Measurements from ENCODE around the gene COX20. TPM values are rescaled to one million over a fixed set of nuclear protein-coding genes. Genes with fewer than 3 reads are reported as not detected.

COX20 gene
- total RNA-seq, 4 donors from 2014 or later: 15.6 to 33.5 (median 28.2) TPM

DNA sequence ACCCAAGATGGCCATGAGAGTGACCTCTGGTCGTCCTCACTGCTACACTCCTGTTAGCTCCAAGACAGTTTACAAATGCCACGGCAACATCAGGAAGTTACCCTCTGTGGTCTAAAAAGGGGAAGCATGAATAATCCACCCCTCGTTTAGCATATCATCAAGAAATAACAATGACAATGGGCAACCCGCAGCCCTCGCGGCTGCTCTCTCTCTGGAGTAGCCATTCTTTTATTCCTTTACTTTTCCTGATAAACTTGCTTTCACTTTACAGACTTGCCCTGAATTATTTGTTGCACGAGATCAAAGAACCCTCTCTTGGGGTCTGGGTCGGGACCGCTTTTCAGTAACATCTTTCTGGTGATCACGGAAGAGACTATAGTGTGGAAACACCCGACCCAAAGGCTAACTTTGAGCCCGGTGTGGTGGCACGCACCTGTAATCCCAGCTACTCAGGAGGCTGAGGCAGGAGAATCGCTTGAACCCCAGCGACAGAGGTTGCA lies 19.8 kb upstream of the COX20 start:
- Histone ChIP-seq H3K4me1 (no peaks in the 10 kb centered on the region), H3K4me3 (peak overlapping the region in 2 of 4 donors; percentile 15 to 22), H3K27ac (peak overlapping the region in 1 of 4 donors; percentile 38), H3K9me3 (no peaks in the 10 kb centered on the region), H3K36me3 (no peaks in the 10 kb centered on the region), H3K27me3 (no peaks in the 10 kb centered on the region)
- TF ChIP-seq POLR2A (IDR thresholded peaks at IDR 0.05): no peak
- TF ChIP-seq, protein P1, sequence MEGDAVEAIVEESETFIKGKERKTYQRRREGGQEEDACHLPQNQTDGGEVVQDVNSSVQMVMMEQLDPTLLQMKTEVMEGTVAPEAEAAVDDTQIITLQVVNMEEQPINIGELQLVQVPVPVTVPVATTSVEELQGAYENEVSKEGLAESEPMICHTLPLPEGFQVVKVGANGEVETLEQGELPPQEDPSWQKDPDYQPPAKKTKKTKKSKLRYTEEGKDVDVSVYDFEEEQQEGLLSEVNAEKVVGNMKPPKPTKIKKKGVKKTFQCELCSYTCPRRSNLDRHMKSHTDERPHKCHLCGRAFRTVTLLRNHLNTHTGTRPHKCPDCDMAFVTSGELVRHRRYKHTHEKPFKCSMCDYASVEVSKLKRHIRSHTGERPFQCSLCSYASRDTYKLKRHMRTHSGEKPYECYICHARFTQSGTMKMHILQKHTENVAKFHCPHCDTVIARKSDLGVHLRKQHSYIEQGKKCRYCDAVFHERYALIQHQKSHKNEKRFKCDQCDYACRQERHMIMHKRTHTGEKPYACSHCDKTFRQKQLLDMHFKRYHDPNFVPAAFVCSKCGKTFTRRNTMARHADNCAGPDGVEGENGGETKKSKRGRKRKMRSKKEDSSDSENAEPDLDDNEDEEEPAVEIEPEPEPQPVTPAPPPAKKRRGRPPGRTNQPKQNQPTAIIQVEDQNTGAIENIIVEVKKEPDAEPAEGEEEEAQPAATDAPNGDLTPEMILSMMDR (IDR thresholded peaks at IDR 0.05): no peak
- DNase-seq: peak in 1 of 3 donors; percentile 43

DNA sequence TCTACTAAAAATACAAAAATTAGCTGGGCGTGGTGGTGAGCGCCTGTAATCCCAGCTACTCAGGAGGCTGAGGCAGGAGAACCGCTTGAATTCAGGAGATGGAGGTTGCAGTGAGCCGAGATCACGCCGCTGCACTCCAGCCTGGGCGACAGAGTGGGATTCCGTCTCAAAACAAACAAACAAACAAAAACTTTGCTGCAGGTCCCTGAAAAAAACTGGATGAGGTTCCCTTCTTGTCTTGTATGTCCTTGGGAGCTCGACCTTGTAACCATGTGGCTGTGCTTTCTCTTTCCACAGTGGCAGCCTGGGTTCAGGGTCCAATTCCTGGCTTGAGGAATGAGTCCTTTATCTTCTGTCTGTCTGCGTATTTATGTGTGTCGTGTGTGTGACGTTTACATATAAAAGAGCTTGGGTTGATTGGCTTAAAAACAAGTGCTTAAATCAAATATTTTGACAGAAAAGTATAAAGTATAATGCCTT lies 18.0 kb upstream of the COX20 start:
- no peaks in the 10 kb centered on the region for H3K4me1 ChIP-seq
- no peak for TF ChIP-seq POLR2A (IDR thresholded peaks at IDR 0.05)
- TF ChIP-seq, protein P1 (IDR thresholded peaks at IDR 0.05): no peak
- H3K27ac ChIP-seq: no peak overlapping the region
- H3K9me3 ChIP-seq: no peaks in the 10 kb centered on the region
- H3K27me3 ChIP-seq: no peaks in the 10 kb centered on the region
- no peaks in the 10 kb centered on the region for H3K36me3 ChIP-seq
- peak in 1 of 3 donors; percentile 67 for DNase-seq
- no peak overlapping the region for H3K4me3 ChIP-seq

DNA sequence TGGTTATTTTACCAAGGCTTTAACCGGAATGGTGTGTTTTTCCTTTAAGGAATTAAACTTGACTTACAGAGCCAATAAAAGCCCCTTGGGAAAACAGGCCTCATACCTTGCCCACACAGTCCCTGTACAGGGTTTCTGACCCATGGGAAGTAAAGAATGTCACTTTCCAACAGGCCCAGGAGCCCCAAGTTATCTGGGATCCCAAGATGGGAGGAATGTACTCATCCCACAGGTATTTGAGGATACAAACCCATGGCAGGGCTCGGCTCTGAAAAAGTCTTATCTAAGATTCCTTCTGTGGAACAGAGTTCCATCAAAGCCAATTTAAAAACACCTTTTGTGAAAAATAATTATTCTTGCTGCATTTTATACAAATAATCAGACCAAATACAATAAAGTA lies 15.3 kb upstream of the COX20 start:
- Histone ChIP-seq H3K36me3 (no peaks in the 10 kb centered on the region), H3K9me3 (no peaks in the 10 kb centered on the region), H3K4me1 (no peaks in the 10 kb centered on the region), H3K4me3 (no peak overlapping the region), H3K27me3 (no peaks in the 10 kb centered on the region), H3K27ac (no peak overlapping the region)
- TF ChIP-seq POLR2A (IDR thresholded peaks at IDR 0.05): no peak
- TF ChIP-seq, protein P1 (IDR thresholded peaks at IDR 0.05): no peak
- no peak for DNase-seq

DNA sequence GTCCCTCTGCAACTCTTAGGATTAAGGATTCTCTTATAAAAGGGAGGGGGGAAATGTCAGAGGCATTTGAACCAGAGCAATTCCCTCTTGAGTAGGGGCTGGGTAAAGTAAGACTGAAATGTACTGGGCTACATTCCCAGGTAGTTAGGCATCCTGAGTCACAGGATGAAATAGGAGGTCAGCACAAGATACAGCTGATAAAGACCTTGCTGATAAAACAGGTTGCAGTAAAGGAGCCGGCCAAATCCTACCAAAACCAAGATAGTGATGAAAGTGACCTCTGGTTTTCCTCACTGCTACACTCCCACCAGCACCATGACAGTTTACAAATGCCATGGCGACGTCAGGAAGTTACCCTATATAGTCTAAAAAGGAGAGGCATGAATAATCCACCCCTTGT lies 14.3 kb upstream of the COX20 start:
- Histone ChIP-seq H3K36me3 (no peaks in the 10 kb centered on the region), H3K4me3 (no peak overlapping the region), H3K27ac (no peak overlapping the region), H3K4me1 (no peaks in the 10 kb centered on the region), H3K27me3 (no peaks in the 10 kb centered on the region), H3K9me3 (no peaks in the 10 kb centered on the region)
- no peak for TF ChIP-seq POLR2A (IDR thresholded peaks at IDR 0.05)
- TF ChIP-seq, protein P1 (IDR thresholded peaks at IDR 0.05): no peak
- no peak for DNase-seq

DNA sequence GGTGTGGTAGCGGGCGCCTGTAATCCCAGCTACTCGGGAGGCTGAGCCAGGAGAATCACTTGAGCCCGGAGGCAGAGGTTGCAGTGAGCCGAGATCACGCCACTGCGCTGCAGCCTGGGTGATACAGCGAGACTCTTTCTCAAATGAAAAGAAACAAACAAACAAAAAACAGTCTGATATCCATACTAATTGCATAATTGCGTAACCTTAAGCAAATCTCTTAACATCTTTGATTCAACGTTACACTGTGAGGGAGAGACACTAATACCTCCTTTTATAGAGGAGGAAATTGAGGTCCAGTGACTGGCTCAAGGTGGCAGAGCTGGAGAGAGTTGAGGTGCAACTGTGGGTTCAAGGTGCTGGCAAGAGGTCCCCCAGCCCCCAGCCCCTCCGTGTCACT lies 12.6 kb upstream of the COX20 start:
- Histone ChIP-seq H3K4me3 (no peak overlapping the region), H3K27me3 (no peaks in the 10 kb centered on the region), H3K27ac (no peak overlapping the region), H3K9me3 (no peaks in the 10 kb centered on the region), H3K4me1 (no peaks in the 10 kb centered on the region), H3K36me3 (no peaks in the 10 kb centered on the region)
- no peak for TF ChIP-seq POLR2A (IDR thresholded peaks at IDR 0.05)
- TF ChIP-seq, protein P1 (IDR thresholded peaks at IDR 0.05): no peak
- DNase-seq: no peak

DNA sequence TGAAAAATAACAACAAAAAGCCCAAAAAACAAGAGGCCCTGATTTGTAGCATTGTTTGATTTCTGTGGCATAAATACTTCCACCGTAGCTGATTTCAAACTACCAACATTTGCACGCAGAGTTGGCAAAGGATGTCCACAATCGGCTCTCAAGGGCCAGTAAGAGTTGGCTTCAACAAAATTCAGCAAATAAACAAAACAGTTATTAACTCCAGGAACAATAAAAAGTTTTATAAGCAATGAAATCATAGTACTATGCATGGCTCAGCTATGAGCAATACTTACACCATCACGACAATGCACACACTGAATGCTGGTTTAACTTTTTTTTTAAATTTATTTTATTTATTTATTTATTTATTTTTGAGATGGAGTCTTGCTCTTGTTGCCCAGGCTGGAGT lies 8.7 kb upstream of the COX20 start:
- H3K36me3 ChIP-seq: no peaks in the 10 kb centered on the region
- TF ChIP-seq, protein P1 (IDR thresholded peaks at IDR 0.05): no peak
- no peak for TF ChIP-seq POLR2A (IDR thresholded peaks at IDR 0.05)
- no peaks in the 10 kb centered on the region for H3K4me1 ChIP-seq
- DNase-seq: no peak
- no peak overlapping the region for H3K27ac ChIP-seq
- no peaks in the 10 kb centered on the region for H3K9me3 ChIP-seq
- no peak overlapping the region for H3K4me3 ChIP-seq
- H3K27me3 ChIP-seq: no peaks in the 10 kb centered on the region
